Measurements from ENCODE around the gene BPIFA3.
A peak's percentile ranks its signal among the peaks of the same experiment; 100 is the strongest.

The BPIFA3 gene

DNA sequence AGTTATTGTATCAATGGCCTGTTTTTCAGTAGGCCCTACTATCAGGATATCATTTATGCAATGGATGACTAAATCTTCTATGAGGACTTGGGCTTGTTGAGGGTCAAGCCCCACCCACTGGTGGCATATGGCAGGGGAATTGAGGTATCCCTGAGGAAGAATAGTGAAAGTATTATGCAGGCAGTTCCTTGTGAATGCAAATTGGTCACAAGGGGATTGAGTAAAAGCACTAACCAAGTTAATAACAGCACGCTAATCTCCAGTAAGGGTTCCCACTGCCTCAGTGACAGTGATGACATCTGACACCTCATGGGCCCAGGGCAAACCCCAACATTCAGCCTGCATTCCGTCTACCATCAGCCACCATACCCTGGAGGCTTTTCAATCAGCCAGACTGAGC lies 33.5 kb downstream of the BPIFA3 start:
- H3K4me2 ChIP-seq, result peak overlapping the region in 9 of 11 experiments; percentile 15 to 66 (median 51); a peak in 16 of 22 replicates
- no peaks in the 10 kb centered on the region for H3K9me3 ChIP-seq (replicated peaks in 1 of 11)
- TF ChIP-seq Cebpa-rat (IDR thresholded peaks at IDR 0.05), result no peak
- no peak overlapping the region for H3K27ac ChIP-seq
- H3K36me3 ChIP-seq, result no peaks in the 10 kb centered on the region
- no peak overlapping the region for H3K4me3 ChIP-seq
- H4K20me1 ChIP-seq, result no peaks in the 10 kb centered on the region
- H3K4me1 ChIP-seq, result peaks cover 9 to 16% (median 11%) of the 10 kb centered on the region in 10 experiments
- H3K27me3 ChIP-seq, result no peaks in the 10 kb centered on the region
- no peak overlapping the region for H3K9ac ChIP-seq

DNA sequence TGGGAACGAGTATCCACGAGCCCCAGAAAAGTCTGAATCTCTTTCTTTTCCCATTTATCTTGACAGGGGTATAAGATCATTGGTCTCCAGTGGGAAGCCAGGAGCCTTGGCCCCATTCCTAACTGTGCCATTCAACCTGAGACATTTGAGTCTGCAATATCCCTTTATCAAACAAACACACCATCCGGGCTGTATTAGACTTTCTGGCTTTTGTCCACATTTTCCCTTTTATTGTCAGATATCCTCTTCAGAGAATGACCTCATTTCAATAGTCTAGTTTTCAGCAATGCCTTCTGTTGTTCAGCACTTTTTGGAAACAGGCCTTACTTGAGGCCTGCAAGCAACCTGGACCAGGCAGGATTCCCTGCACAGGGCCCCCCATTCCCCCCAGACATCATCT lies 34.3 kb downstream of the BPIFA3 start:
- Histone ChIP-seq H4K20me1 (no peaks in the 10 kb centered on the region), H3K4me3 (no peak overlapping the region), H3K4me2 (peak overlapping the region in 2 of 11 experiments; percentile 24 to 57; a peak in 1 of 22 replicates), H3K9ac (no peak overlapping the region), H3K27me3 (no peaks in the 10 kb centered on the region), H3K27ac (no peak overlapping the region), H3K4me1 (peaks cover 9 to 16% (median 11%) of the 10 kb centered on the region in 10 experiments), H3K36me3 (no peaks in the 10 kb centered on the region), H3K9me3 (replicated peaks in 1 of 11) (no peaks in the 10 kb centered on the region)
- TF ChIP-seq Cebpa-rat (IDR thresholded peaks at IDR 0.05), result no peak

DNA sequence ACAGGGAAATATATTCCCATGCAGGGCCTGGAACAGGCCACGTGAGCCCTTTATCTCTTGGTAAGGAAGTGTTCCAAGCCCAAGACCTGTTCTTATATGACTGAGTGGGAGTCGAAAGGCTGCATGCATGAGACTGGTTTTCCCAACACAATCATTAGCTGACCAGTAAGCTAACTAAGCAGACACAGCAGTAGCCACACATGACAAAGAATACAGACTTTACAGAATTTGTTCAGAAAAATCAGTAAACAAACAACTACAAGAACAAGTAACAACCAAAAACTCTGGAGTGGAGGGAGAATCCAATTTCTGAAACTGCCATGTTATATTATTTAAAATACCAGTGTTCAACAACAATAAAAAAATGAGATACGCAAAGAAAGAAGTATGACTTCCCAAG lies 35.3 kb downstream of the BPIFA3 start:
- Histone ChIP-seq H4K20me1 (no peaks in the 10 kb centered on the region), H3K4me2 (no peak overlapping the region), H3K4me1 (peaks cover 9 to 16% (median 11%) of the 10 kb centered on the region in 10 experiments), H3K4me3 (no peak overlapping the region), H3K27me3 (no peaks in the 10 kb centered on the region), H3K27ac (no peak overlapping the region), H3K9me3 (replicated peaks in 1 of 11) (no peaks in the 10 kb centered on the region), H3K9ac (no peak overlapping the region), H3K36me3 (no peaks in the 10 kb centered on the region)
- TF ChIP-seq Cebpa-rat (IDR thresholded peaks at IDR 0.05), result no peak

DNA sequence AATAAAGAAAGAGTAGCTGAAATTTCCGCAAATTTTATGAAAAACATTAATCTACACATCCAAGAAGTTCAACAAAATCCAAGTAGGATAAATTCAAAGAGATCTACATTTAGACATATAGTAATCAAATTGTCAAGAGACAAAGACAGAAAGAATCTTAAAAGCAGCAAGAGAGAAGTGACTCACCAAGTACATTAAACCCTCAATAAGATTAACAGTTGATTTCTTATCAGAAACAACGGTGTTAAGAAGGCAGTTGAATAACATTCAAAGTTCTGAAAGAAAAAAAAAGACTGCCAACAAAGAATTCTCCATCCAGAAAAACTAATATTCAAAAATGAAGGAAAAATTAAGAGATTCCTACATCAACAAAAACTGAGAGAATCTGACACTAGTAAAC lies 37.9 kb downstream of the BPIFA3 start:
- no peaks in the 10 kb centered on the region for H4K20me1 ChIP-seq
- no peak overlapping the region for H3K4me3 ChIP-seq
- TF ChIP-seq Cebpa-rat (IDR thresholded peaks at IDR 0.05), result no peak
- H3K27me3 ChIP-seq, result no peaks in the 10 kb centered on the region
- H3K4me2 ChIP-seq, result peak overlapping the region in 3 of 11 experiments; percentile 60 to 85 (median 82); a peak in 6 of 22 replicates
- no peaks in the 10 kb centered on the region for H3K36me3 ChIP-seq
- H3K27ac ChIP-seq, result peak overlapping the region in 4 of 11 experiments; percentile 16 to 52 (median 29); a peak in 6 of 22 replicates
- H3K9me3 ChIP-seq (replicated peaks in 1 of 11), result no peaks in the 10 kb centered on the region
- peak overlapping the region in 1 of 11 experiments; percentile 45; a peak in 1 of 22 replicates for H3K9ac ChIP-seq
- H3K4me1 ChIP-seq, result peaks cover 9 to 26% (median 14%) of the 10 kb centered on the region in 10 experiments

DNA sequence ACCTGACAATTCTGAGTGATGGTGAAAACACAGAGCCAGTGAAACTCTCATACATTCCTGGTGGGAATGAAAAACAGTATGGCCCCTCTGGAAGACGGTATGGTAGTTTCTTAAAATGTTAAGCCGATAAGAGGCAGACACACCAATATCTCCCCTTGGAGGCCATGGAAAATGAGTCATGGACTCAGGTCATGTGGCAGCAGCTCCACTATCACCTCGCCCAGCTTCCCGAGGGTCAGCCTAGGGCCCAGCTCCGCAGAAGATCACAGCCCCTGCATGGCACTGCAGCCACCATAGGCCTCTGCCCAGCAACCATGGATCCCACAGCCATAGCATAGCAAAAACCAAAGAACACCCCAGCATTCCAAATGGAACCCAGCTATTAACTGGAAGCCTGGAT lies 40.1 kb downstream of the BPIFA3 start:
- no peak overlapping the region for H3K27ac ChIP-seq
- H3K4me1 ChIP-seq, result peaks cover 7 to 42% (median 25%) of the 10 kb centered on the region in 10 experiments; a peak in 19 of 20 replicates
- no peaks in the 10 kb centered on the region for H3K27me3 ChIP-seq
- H3K4me3 ChIP-seq, result no peak overlapping the region
- no peak for TF ChIP-seq Cebpa-rat (IDR thresholded peaks at IDR 0.05)
- H3K36me3 ChIP-seq, result no peaks in the 10 kb centered on the region
- H3K9ac ChIP-seq, result no peak overlapping the region
- H4K20me1 ChIP-seq, result no peaks in the 10 kb centered on the region
- peaks cover 0 to 13% (median 7%) of the 10 kb centered on the region in 11 experiments; a peak in 12 of 22 replicates for H3K9me3 ChIP-seq (replicated peaks in 1 of 11)
- H3K4me2 ChIP-seq, result no peak overlapping the region

DNA sequence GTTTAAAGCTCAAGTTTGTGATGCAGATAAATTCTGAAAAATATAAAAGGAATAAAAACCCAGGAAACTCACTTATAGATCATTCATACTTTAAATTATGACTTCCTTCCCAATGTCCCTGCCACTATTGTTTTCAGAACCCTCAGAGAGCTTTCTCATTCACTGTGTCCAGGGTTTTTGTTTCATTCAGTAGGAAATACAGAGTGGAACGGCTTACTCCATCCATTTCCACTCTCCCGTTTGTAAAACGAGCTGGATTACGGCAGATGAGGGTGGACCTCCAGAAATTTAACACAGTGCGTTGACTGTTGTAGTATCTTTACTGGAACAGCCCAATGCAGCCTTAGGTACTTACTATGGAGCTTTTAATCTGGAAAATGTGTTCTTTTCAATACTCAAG lies 42.2 kb downstream of the BPIFA3 start:
- H3K27ac ChIP-seq, result peak overlapping the region in 1 of 11 experiments; percentile 38; a peak in 1 of 22 replicates
- H4K20me1 ChIP-seq, result no peaks in the 10 kb centered on the region
- TF ChIP-seq Cebpa-rat (IDR thresholded peaks at IDR 0.05), result no peak
- peaks cover 14 to 61% (median 42%) of the 10 kb centered on the region in 10 experiments for H3K4me1 ChIP-seq
- no peaks in the 10 kb centered on the region for H3K27me3 ChIP-seq
- H3K9ac ChIP-seq, result no peak overlapping the region
- peak overlapping the region in 5 of 11 experiments; percentile 3 to 85 (median 59); a peak in 6 of 22 replicates for H3K4me2 ChIP-seq
- no peak overlapping the region for H3K4me3 ChIP-seq
- H3K36me3 ChIP-seq, result no peaks in the 10 kb centered on the region
- H3K9me3 ChIP-seq (replicated peaks in 1 of 11), result peaks cover 0 to 21% (median 7%) of the 10 kb centered on the region in 11 experiments; a peak in 12 of 22 replicates

DNA sequence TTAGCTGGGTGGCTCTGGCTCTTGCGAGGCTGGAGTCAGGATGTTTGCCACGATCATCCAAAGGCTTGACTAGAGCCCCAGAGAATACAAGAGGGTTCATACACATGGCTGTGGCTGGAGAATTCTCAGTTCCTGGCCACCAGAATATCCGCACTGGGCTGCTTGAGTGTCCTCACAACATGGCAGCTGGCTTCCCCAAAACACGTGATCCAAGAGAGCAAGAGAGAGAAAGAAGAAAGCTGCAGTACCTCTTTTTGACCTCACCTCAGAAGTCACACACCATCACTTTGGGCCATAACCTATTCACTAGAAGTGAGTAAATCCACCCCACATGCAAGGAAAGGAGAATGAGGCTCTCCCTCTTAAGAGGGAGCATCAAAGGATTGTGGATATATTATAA lies 44.3 kb downstream of the BPIFA3 start:
- Histone ChIP-seq H3K27me3 (no peaks in the 10 kb centered on the region), H3K4me1 (peaks cover 14 to 53% (median 37%) of the 10 kb centered on the region in 10 experiments), H3K9me3 (replicated peaks in 1 of 11) (peaks cover 17 to 42% (median 24%) of the 10 kb centered on the region in 11 experiments), H3K4me2 (peak overlapping the region; percentile 13 to 85 (median 63); a peak in 19 of 22 replicates), H4K20me1 (no peaks in the 10 kb centered on the region), H3K4me3 (peak overlapping the region in 3 of 10 experiments; percentile 30 to 36 (median 33); a peak in 4 of 20 replicates), H3K9ac (peak overlapping the region in 8 of 11 experiments; percentile 11 to 67 (median 50); a peak in 13 of 22 replicates), H3K36me3 (no peaks in the 10 kb centered on the region), H3K27ac (peak overlapping the region in 10 of 11 experiments; percentile 9 to 83 (median 68); a peak in 19 of 22 replicates)
- no peak for TF ChIP-seq Cebpa-rat (IDR thresholded peaks at IDR 0.05)

DNA sequence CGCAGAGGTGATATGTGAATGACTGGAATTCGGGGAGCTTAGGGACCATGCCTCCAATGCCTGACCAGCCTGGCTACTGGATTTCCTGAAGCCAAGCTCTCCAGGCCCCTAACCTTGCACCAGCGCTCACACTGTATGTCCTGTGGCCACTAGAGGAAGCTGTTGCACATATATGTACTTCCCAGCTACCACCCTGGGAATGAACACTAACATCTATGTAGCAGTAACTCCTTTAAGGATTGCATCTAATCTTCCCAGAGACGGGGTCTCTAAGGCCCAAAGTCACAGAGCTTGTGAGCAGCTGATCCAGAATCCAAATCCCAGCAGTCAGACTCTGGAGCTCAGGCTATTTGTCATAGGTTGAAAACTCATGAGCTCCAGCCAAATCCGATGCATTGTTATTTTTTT lies 45.5 kb downstream of the BPIFA3 start:
- H4K20me1 ChIP-seq, result no peaks in the 10 kb centered on the region
- H3K4me3 ChIP-seq, result peak overlapping the region in 4 of 10 experiments; percentile 1 to 36 (median 28); a peak in 2 of 20 replicates
- peak overlapping the region in 8 of 11 experiments; percentile 19 to 67 (median 50); a peak in 10 of 22 replicates for H3K9ac ChIP-seq
- peaks cover 17 to 46% (median 26%) of the 10 kb centered on the region in 11 experiments for H3K9me3 ChIP-seq (replicated peaks in 1 of 11)
- no peak for TF ChIP-seq Cebpa-rat (IDR thresholded peaks at IDR 0.05)
- peak overlapping the region; percentile 13 to 85 (median 63) for H3K4me2 ChIP-seq
- H3K27ac ChIP-seq, result peak overlapping the region in 10 of 11 experiments; percentile 16 to 83 (median 68); a peak in 20 of 22 replicates
- no peaks in the 10 kb centered on the region for H3K27me3 ChIP-seq
- H3K36me3 ChIP-seq, result no peaks in the 10 kb centered on the region
- H3K4me1 ChIP-seq, result peaks cover 20 to 60% (median 44%) of the 10 kb centered on the region in 10 experiments

DNA sequence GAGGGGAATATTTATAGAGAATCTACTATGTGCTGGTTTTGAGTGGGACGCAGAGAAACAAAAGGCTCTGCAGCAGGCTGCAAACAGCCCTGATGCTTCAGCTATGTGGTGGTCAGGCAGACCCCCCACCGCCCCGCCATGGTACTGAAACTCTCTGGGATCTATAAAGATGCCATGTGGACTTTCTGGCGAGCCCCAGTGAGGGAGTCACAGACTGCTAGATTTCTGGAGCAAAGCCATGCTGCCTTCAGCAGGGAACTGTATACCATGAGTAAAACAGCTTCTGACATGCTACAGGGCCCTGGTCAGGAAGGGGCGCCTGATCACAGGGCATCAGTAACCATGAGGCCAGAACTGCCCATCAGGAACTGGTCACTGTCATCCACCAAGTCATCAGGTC lies 46.6 kb downstream of the BPIFA3 start:
- Histone ChIP-seq H4K20me1 (no peaks in the 10 kb centered on the region), H3K4me3 (no peak overlapping the region), H3K4me2 (peak overlapping the region in 2 of 11 experiments; percentile 79 to 85; a peak in 4 of 22 replicates), H3K9me3 (replicated peaks in 1 of 11) (peaks cover 17 to 46% (median 26%) of the 10 kb centered on the region in 11 experiments), H3K27me3 (no peaks in the 10 kb centered on the region), H3K9ac (no peak overlapping the region), H3K36me3 (no peaks in the 10 kb centered on the region), H3K27ac (peak overlapping the region in 2 of 11 experiments; percentile 7 to 83; a peak in 4 of 22 replicates), H3K4me1 (peaks cover 27 to 67% (median 52%) of the 10 kb centered on the region in 10 experiments)
- no peak for TF ChIP-seq Cebpa-rat (IDR thresholded peaks at IDR 0.05)
